A673 (cell line): ENCODE data around the gene GNAS-AS1. TPM values are rescaled to one million over a fixed set of nuclear protein-coding genes. Genes with fewer than 3 reads are reported as not detected.

Experiments used
- BruUV-seq: library from RNA; stranded (reverse); fragments of 400-500 nt; replicated peaks from 2 replicates; lab custom pipeline; 2021; lab: Mats Ljungman, UMichigan
- CTCF ChIA-PET: fragments of 300-600 bp; sonication (Branson Sonifier 250); formaldehyde crosslinking; loops from one replicate; lab custom pipeline; 2022; ENCODE audit warnings: antibody characterized with exemption; lab: Charles Lee
- POLR2A ChIA-PET: fragments of 300-600 bp; sonication (Branson Sonifier 250); formaldehyde crosslinking; loops from one replicate; lab custom pipeline; 2022; ENCODE audit warnings: antibody characterized with exemption; ENCODE audit not compliant: low non-redundant PET; lab: Charles Lee
- DNase-seq: peaks from one replicate; pipeline ENCODE4 v3.0.0-alpha.2; 2015; ENCODE audit warnings: low spot score
- H3K27ac ChIP-seq: fragments of 200-600 bp; sonication (generic); 2 replicates; pipeline ENCODE4 v1.5.1; 2016; ENCODE audit warnings: mixed run types, low read depth, mild to moderate bottlenecking, mixed read lengths, antibody characterized with exemption, low read length; ENCODE audit not compliant: poor library complexity, severe bottlenecking
- H3K27me3 ChIP-seq: fragments of 200-600 bp; sonication (generic); replicated peaks from 2 replicates; pipeline ENCODE4 v1.6.1; 2017; ENCODE audit warnings: mixed run types, low read depth, mild to moderate bottlenecking, mixed read lengths, antibody characterized with exemption, low read length; ENCODE audit not compliant: insufficient read depth, poor library complexity
- H3K36me3 ChIP-seq: fragments of 200-600 bp; sonication (generic); 2 replicates; pipeline ENCODE4 v1.6.1; 2016; ENCODE audit warnings: mixed run types, mild to moderate bottlenecking, mixed read lengths, antibody characterized with exemption, low read length; ENCODE audit not compliant: insufficient read depth, poor library complexity, severe bottlenecking
- H3K4me1 ChIP-seq: fragments of 200-600 bp; sonication (generic); 2 replicates; pipeline ENCODE4 v1.6.1; 2017; ENCODE audit warnings: mixed run types, mild to moderate bottlenecking, mixed read lengths, antibody characterized with exemption, low read length; ENCODE audit not compliant: insufficient read depth, poor library complexity, severe bottlenecking
- H3K4me3 ChIP-seq: fragments of 200-600 bp; sonication (generic); 2 replicates; pipeline ENCODE4 v1.5.1; 2016; ENCODE audit warnings: low read depth, mixed run types, mild to moderate bottlenecking, mixed read lengths, low read length; ENCODE audit not compliant: poor library complexity, severe bottlenecking
- H3K9me3 ChIP-seq: fragments of 200-600 bp; sonication (generic); 2 replicates; pipeline ENCODE4 v1.6.1; 2016; ENCODE audit warnings: mixed run types, low read depth, mild to moderate bottlenecking, mixed read lengths, antibody characterized with exemption, low read length; ENCODE audit not compliant: poor library complexity, severe bottlenecking
- EZH2 ChIP-seq: fragments of 200-600 bp; sonication (generic); IDR thresholded peaks from 2 replicates; pipeline ENCODE4 v1.6.1; 2017; ENCODE audit warnings: borderline replicate concordance, low read depth, mild to moderate bottlenecking, mixed read lengths, antibody characterized with exemption, low read length; ENCODE audit not compliant: poor library complexity, severe bottlenecking
- intact Hi-C: fragments of 100-400 bp; cut with micrococcal nuclease; formaldehyde crosslinking; loops from one replicate; pipeline ENCODE4 v1.10.0; 2022; ENCODE audit not compliant: unreplicated experiment
- total RNA-seq: library from RNA; stranded (reverse); gene quantifications from 2 replicates; pipeline ENCODE4 v1.2.3, GENCODE V29; 2021
- TF ChIP-seq, protein P1 (sequence below): fragments of 300-800, 200-600 bp; sonication (generic); conservative IDR thresholded peaks from 2 replicates; pipeline ENCODE4 v1.5.1; 2017; ENCODE audit warnings: low read depth, mild to moderate bottlenecking, antibody characterized with exemption, low read length, moderate library complexity, mixed read lengths

Gene GNAS-AS1
- total RNA-seq, 1 experiment from 2014 or later = 6.7 TPM

DNA sequence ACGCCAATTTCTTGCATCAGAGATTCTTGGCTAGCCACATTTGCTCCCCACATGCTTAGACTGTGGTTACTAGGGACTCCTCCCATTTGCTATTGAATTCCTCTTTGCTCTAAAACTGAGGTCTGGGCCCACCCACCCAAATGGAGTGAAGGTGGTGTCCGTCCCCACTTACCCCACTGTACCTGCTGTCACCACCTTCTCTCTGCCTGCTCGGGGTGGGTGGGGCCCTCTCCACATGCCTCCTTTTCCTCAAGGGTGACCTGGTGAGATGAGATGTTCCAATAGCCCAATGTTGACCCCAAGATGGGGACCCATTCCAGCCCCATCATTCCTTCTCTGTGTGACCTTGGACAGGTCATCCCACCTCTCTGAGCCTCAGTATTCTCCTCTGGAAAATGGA lies 74.6 kb downstream of the GNAS-AS1 start:
- intact Hi-C loops = no loop called here
- Histone ChIP-seq H3K27me3 (peaks cover 56% of the 10 kb centered on the region), H3K9me3 (no peaks in the 10 kb centered on the region), H3K36me3 (no peaks in the 10 kb centered on the region), H3K4me3 (no peak overlapping the region), H3K4me1 (no peaks in the 10 kb centered on the region), H3K27ac (no peak overlapping the region)
- DNase-seq = no peak
- TF ChIP-seq, protein P1, sequence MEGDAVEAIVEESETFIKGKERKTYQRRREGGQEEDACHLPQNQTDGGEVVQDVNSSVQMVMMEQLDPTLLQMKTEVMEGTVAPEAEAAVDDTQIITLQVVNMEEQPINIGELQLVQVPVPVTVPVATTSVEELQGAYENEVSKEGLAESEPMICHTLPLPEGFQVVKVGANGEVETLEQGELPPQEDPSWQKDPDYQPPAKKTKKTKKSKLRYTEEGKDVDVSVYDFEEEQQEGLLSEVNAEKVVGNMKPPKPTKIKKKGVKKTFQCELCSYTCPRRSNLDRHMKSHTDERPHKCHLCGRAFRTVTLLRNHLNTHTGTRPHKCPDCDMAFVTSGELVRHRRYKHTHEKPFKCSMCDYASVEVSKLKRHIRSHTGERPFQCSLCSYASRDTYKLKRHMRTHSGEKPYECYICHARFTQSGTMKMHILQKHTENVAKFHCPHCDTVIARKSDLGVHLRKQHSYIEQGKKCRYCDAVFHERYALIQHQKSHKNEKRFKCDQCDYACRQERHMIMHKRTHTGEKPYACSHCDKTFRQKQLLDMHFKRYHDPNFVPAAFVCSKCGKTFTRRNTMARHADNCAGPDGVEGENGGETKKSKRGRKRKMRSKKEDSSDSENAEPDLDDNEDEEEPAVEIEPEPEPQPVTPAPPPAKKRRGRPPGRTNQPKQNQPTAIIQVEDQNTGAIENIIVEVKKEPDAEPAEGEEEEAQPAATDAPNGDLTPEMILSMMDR = no peak
- TF ChIP-seq EZH2 = no peak
- no TSS peak for BruUV-seq
- ChIA-PET CTCF (no interaction called here), POLR2A (no interaction called here)

DNA sequence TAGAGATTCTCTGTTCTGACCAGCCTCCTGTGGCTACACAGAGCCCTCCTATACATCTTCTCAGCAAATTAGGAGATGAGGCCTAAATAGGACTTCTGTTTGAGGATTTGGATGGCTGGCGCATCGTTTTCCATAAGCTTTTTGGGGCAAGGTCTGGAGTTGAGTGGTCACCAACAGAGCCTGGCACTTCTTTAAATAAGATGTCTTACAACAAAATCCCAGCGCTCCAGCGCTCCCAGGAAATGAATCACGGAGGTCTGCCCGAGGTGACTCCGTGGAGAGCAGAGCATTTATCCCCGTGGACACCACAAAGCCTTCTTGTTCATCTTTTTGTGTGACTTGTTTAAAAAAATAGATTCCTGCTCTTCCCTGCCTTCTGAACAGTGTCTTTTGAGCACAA lies 75.3 kb downstream of the GNAS-AS1 start:
- Histone ChIP-seq H3K27me3 (peaks cover 56% of the 10 kb centered on the region), H3K36me3 (no peaks in the 10 kb centered on the region), H3K4me1 (no peaks in the 10 kb centered on the region), H3K4me3 (no peak overlapping the region), H3K9me3 (no peaks in the 10 kb centered on the region), H3K27ac (no peak overlapping the region)
- TF ChIP-seq, protein P1 = no peak
- ChIA-PET CTCF (no interaction called here), POLR2A (no interaction called here)
- intact Hi-C loops = no loop called here
- DNase-seq = no peak
- BruUV-seq = no TSS peak

DNA sequence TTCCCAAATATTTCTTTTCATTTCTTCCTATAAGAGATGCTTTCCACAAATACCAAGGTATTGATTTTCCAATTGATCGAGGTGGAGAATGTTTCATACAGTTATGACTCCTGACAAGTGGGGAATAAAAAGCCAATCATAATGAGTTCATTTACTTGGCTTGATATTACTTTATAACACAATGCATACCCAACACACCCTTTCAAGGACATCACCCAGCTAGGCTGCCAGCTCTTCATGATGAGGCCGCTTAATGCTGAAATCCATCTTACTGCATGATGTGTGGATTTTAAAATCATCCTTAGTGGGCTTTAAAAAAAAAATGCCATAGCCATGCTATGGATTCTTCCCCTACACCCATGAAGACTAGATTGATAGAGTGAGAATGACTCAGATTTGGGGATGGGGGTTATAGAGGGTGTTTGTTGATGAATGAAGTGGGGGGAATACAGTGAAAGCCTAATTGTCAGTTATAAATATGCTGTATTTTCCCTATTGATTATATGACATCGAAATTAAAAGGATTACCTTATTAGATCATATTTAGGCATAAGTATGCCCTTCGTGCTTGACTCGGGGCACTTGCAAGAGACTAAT lies 75.9 kb downstream of the GNAS-AS1 start:
- BruUV-seq = no TSS peak
- Histone ChIP-seq H3K27me3 (peaks cover 56% of the 10 kb centered on the region), H3K4me3 (no peak overlapping the region), H3K27ac (no peak overlapping the region), H3K4me1 (no peaks in the 10 kb centered on the region), H3K36me3 (no peaks in the 10 kb centered on the region), H3K9me3 (no peaks in the 10 kb centered on the region)
- intact Hi-C loops = no loop called here
- no peak for TF ChIP-seq EZH2
- TF ChIP-seq, protein P1 = no peak
- ChIA-PET POLR2A (no interaction called here), CTCF (no interaction called here)
- DNase-seq = no peak
